A549 (cell line): ENCODE results near the gene PHYKPL. TPM values are rescaled to one million over a fixed set of nuclear protein-coding genes. Genes with fewer than 3 reads are reported as not detected.

Experiments used
- ATAC-seq, 2 experiments: fragments of 200-7000 bp in 1 of 2; fragments of >200 bp in 1 of 2; cut with Nextera tagmentation in 1 of 2; cut with Tn5 transposase in 1 of 2; 3 replicates each; pipeline versions ENCODE4 v1.8.0 to v1.9.1; 2018 to 2020; ENCODE audit warnings: mild to moderate bottlenecking in 1 of 2, moderate library complexity in 1 of 2
- CTCF ChIA-PET: fragments of 300-600 bp; sonication (Branson Sonifier 250); formaldehyde crosslinking; extraction: SDS; loops from one replicate; lab custom pipeline; 2021; ENCODE audit warnings: antibody characterized with exemption, inconsistent platforms; lab: Yijun Ruan, JAX
- POLR2A ChIA-PET: fragments of 350-600 bp; formaldehyde crosslinking; extraction: SDS; loops from one replicate; lab custom pipeline; 2021; ENCODE audit warnings: antibody characterized with exemption, inconsistent platforms; lab: Yijun Ruan, JAX
- DNase-seq, 2 experiments: peaks; one replicate each; pipeline versions ENCODE4 v3.0.0 to v3.0.0-alpha.2; 2011 to 2016; ENCODE audit warnings: low read depth in 1 of 2, low spot score in 1 of 2
- FAIRE-seq: peaks from 2 replicates; lab custom pipeline; 2011; peaks lifted over from hg19 to GRCh38; lab: Jason Lieb, UNC
- H3K27ac ChIP-seq, 2 experiments: fragments of >200 bp; sonication (Bioruptor Twin); formaldehyde crosslinking; 3 replicates each; pipeline ENCODE4 v1.5.1; 2016 to 2017
- H3K4me1 ChIP-seq: fragments of >200 bp; sonication (Bioruptor Twin); formaldehyde crosslinking; 3 replicates; pipeline ENCODE4 v1.6.1; 2016
- H3K4me2 ChIP-seq: fragments of >200 bp; sonication (Bioruptor Twin); formaldehyde crosslinking; 3 replicates; pipeline ENCODE4 v1.6.1; 2016
- H3K4me3 ChIP-seq: fragments of >200 bp; sonication (Bioruptor Twin); formaldehyde crosslinking; 3 replicates; pipeline ENCODE4 v1.5.1; 2016
- H3K9me3 ChIP-seq: fragments of >200 bp; sonication (Bioruptor Twin); formaldehyde crosslinking; 3 replicates; pipeline ENCODE4 v1.6.1; 2016
- CBX8 ChIP-seq: fragments of 200-600 bp; sonication (generic); IDR thresholded peaks from 2 replicates; pipeline ENCODE4 v1.6.1; 2016
- CHD2 ChIP-seq: fragments of 150-350 bp; IDR thresholded peaks from 2 replicates; pipeline ENCODE4 v1.6.1; 2014; ENCODE audit warnings: low read length; ENCODE audit not compliant: partially characterized antibody
- CHD4 ChIP-seq: fragments of 200-600 bp; sonication (generic); IDR thresholded peaks from 2 replicates; pipeline ENCODE4 v1.6.1; 2016; ENCODE audit warnings: antibody characterized with exemption, mild to moderate bottlenecking, borderline replicate concordance
- FOXS1 ChIP-seq: fragments of 250-450 bp; sonication (Bioruptor Pico); IDR thresholded peaks from 2 replicates; pipeline ENCODE4 v1.5.0; 2020; ENCODE audit warnings: mild to moderate bottlenecking, moderate library complexity
- GATA3 ChIP-seq: IDR thresholded peaks from 2 replicates; pipeline ENCODE4 v1.6.1; 2012; ENCODE audit warnings: borderline replicate concordance
- HEYL ChIP-seq: fragments of 250-450 bp; sonication (Bioruptor Pico); IDR thresholded peaks from 2 replicates; pipeline ENCODE4 v1.8.0; 2021; ENCODE audit warnings: mild to moderate bottlenecking, moderate library complexity
- HOXB13 ChIP-seq: fragments of 250-450 bp; sonication (Bioruptor Pico); IDR thresholded peaks from 2 replicates; pipeline ENCODE4 v1.5.0; 2020; ENCODE audit warnings: low read depth, mild to moderate bottlenecking, moderate library complexity
- JUN ChIP-seq, 2 experiments: fragments of >200 bp; sonication (Bioruptor Twin); formaldehyde crosslinking; IDR thresholded peaks; 2 replicates in 1 of 2; 3 replicates in 1 of 2; pipeline ENCODE4 v1.6.1; 2016 to 2017
- MAZ ChIP-seq: fragments of 150-350 bp; IDR thresholded peaks from 2 replicates; pipeline ENCODE4 v1.6.1; 2014; ENCODE audit warnings: antibody characterized with exemption, low read depth, low read length, borderline replicate concordance
- NFE2L2 ChIP-seq: fragments of 150-350 bp; conservative IDR thresholded peaks from 2 replicates; pipeline ENCODE4 v1.6.1; 2014; ENCODE audit warnings: low read length
- PHF8 ChIP-seq: fragments of 200-600 bp; sonication (generic); IDR thresholded peaks from 2 replicates; pipeline ENCODE4 v1.6.1; 2016; ENCODE audit warnings: low read depth, mild to moderate bottlenecking, antibody characterized with exemption, moderate library complexity, borderline replicate concordance
- RCOR1 ChIP-seq: fragments of 150-350 bp; IDR thresholded peaks from 2 replicates; pipeline ENCODE4 v1.6.1; 2014; ENCODE audit warnings: antibody characterized with exemption, low read length, low read depth
- RNF2 ChIP-seq: fragments of 200-600 bp; sonication (generic); IDR thresholded peaks from 2 replicates; pipeline ENCODE4 v1.6.1; 2016; ENCODE audit warnings: low read depth, mild to moderate bottlenecking, antibody characterized with exemption, moderate library complexity, borderline replicate concordance
- SREBF2 ChIP-seq: fragments of 450-650 bp; IDR thresholded peaks from 2 replicates; pipeline ENCODE4 v1.6.1; 2014; ENCODE audit warnings: mild to moderate bottlenecking, moderate library complexity
- TFCP2L1 ChIP-seq: fragments of 250-450 bp; sonication (Bioruptor Pico); IDR thresholded peaks from 2 replicates; pipeline ENCODE4 v1.5.0; 2021; ENCODE audit warnings: mild to moderate bottlenecking
- TP53 ChIP-seq: fragments of 250-450 bp; sonication (Bioruptor Pico); IDR thresholded peaks from 2 replicates; pipeline ENCODE4 v1.5.0; 2021; ENCODE audit warnings: mild to moderate bottlenecking, moderate library complexity
- ZC3H11A ChIP-seq: fragments of 450-650 bp; IDR thresholded peaks from 2 replicates; pipeline ENCODE4 v1.6.1; 2014; ENCODE audit warnings: antibody characterized with exemption, mild to moderate bottlenecking
- ZNF302 ChIP-seq: fragments of 250-450 bp; sonication (Bioruptor Pico); IDR thresholded peaks from 2 replicates; pipeline ENCODE4 v1.9.0; 2021; ENCODE audit warnings: inconsistent platforms, mild to moderate bottlenecking, moderate library complexity
- WGBS: methylation state at CpG from one replicate; pipeline ENCODE4 v1.1.6; 2017; ENCODE audit errors: missing lambda C conversion rate; 5-methylcytosine and 5-hydroxymethylcytosine counted together
- polyA plus RNA-seq, 4 experiments: library from polyadenylated mRNA; depleted of rRNA in 3 of 4; stranded (reverse); fragments of >200 nt; fragmentation: RNase III in 1 of 4; extraction: RNeasy Plus Mini Kit Qiagen cat#74134 plus additional on column Dnase treatment in 1 of 4; gene quantifications; 2 replicates in 3 of 4; 3 replicates in 1 of 4; pipeline ENCODE4 v1.2.3, GENCODE V29; 2011 to 2017
- TF ChIP-seq, protein P1 (sequence below): fragments of 150-350 bp; IDR thresholded peaks from 2 replicates; pipeline ENCODE4 v1.6.1; 2014; ENCODE audit warnings: low read depth, mild to moderate bottlenecking, low read length
- TF ChIP-seq, protein P2 (sequence below): IDR thresholded peaks from 2 replicates; pipeline ENCODE4 v1.6.1; 2012; ENCODE audit warnings: low read depth, borderline replicate concordance
- TF ChIP-seq, protein P3 (sequence below): fragments of >200 bp; sonication (Bioruptor Twin); formaldehyde crosslinking; IDR thresholded peaks from 2 replicates; pipeline ENCODE4 v1.6.1; 2016

PHYKPL gene
- polyA plus RNA-seq, 2 of the 4 experiments (the other 2 are of a cell fraction), result 13.0 to 21.9 TPM

DNA sequence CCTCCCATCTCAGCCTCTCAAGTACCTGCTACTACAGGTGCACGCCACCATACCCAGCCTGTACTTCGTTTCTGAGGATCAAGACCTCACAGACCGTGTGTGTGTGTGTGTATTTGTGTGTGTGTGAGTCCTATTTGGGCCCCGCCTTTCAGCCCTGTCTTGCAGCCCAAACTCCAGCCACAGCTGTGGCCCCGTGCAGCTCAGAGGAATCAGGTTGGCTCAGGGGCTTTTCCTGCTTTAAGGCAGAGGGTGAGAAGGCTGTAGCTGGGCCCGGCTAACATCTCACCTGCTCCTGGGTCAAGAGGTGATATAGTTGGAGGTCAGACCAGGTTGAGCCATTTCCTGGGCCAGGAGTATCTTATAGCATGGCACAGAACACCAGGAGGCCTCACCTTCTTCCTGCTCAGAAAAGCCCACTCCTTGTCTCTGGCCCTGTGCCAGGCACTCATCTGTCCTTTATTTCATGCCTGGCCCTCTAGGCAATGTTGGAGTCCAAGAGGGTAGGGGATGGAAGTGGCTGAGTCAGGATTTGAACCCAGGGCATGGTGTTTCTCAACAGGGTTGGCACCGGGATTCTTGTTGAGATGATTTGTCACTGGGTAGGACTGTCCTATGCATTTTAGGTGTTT, 1.6 kb upstream of the PHYKPL start:
- ATAC-seq (no peak), FAIRE-seq (no peak), DNase-seq (no peak)
- 70% methylated on average over 6 of the region's 7 CpGs for WGBS
- Histone ChIP-seq H3K9me3 (no peaks in the 10 kb centered on the region), H3K27ac (no peak overlapping the region), H3K4me2 (no peak overlapping the region), H3K4me1 (peaks cover 18% of the 10 kb centered on the region), H3K4me3 (no peak overlapping the region)
- POLR2A ChIA-PET, result interaction anchor here (1.0 kb wide), 1 partner anchor 30 kb away, joined by 3 read pairs; the partner anchor contains the start of gene HNRNPAB
- TF ChIP-seq CBX8 (no peak), TP53 (CRISPR knock-in tag) (no peak), FOXS1 (no peak), HOXB13 (CRISPR knock-in tag) (no peak), SREBF2 (no peak), JUN (IDR thresholded peaks at IDR 0.05) (no peak), CHD4 (no peak), MAZ (no peak), ZC3H11A (no peak), GATA3 (no peak), TFCP2L1 (CRISPR knock-in tag) (no peak), NFE2L2 (no peak), ZNF302 (no peak), RNF2 (no peak), CHD2 (no peak), HEYL (CRISPR knock-in tag) (no peak), RCOR1 (no peak)
- TF ChIP-seq, protein P1, sequence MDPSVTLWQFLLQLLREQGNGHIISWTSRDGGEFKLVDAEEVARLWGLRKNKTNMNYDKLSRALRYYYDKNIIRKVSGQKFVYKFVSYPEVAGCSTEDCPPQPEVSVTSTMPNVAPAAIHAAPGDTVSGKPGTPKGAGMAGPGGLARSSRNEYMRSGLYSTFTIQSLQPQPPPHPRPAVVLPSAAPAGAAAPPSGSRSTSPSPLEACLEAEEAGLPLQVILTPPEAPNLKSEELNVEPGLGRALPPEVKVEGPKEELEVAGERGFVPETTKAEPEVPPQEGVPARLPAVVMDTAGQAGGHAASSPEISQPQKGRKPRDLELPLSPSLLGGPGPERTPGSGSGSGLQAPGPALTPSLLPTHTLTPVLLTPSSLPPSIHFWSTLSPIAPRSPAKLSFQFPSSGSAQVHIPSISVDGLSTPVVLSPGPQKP, result no peak
- TF ChIP-seq, protein P2, sequence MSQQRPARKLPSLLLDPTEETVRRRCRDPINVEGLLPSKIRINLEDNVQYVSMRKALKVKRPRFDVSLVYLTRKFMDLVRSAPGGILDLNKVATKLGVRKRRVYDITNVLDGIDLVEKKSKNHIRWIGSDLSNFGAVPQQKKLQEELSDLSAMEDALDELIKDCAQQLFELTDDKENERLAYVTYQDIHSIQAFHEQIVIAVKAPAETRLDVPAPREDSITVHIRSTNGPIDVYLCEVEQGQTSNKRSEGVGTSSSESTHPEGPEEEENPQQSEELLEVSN, result no peak
- CTCF ChIA-PET, result interaction anchor here (0.6 to 1.4 kb wide), 9 partner anchors 8 to 1353 kb away, joined by 3 to 6 read pairs (median 4); no protein-coding TSS in a partner anchor

DNA sequence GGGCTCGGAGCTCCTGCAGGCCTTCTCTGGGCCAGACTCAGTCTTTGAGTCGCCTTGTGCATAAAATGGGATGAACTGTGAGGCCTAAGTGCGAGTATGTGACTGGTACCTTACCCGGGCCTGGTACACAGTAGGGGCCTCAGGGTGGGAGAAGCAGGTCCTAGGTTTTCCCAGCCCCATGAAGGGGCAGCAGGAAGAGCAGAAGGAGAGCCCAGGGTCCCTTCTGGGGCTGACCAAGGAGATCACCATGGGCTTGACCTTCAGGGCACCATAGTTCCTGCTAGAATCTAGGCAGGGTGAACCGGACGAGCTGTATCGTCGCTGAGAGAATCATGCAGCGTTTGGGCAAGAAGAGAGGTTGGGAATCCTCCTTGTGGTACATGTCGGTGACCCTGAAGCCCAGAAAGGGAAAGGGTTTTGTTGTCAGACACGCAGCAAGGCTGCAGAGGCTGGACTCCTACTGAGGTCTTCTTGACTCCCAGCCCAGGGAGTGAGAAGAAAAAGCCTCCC, 373 bp upstream of the PHYKPL start:
- Histone ChIP-seq H3K9me3 (no peaks in the 10 kb centered on the region), H3K4me1 (peaks cover 18% of the 10 kb centered on the region), H3K27ac (peak overlapping the region; percentile 91 to 96), H3K4me2 (peak overlapping the region; percentile 99), H3K4me3 (peak overlapping the region; percentile 93)
- CTCF ChIA-PET, result interaction anchor here (1.6 kb wide), 1 partner anchor 12 kb away, joined by 4 read pairs; no protein-coding TSS in a partner anchor
- WGBS, result 77% methylated on average over 11 of the region's 11 CpGs
- FAIRE-seq (no peak), ATAC-seq (peak; percentile 25 to 36; a peak in 5 of 6 replicates), DNase-seq (no peak)
- TF ChIP-seq HOXB13 (CRISPR knock-in tag) (no peak), PHF8 (0 out of 2 replicates have a peak, but pooled peaks have one; percentile 31), TFCP2L1 (CRISPR knock-in tag) (no peak)
- TF ChIP-seq, protein P3, sequence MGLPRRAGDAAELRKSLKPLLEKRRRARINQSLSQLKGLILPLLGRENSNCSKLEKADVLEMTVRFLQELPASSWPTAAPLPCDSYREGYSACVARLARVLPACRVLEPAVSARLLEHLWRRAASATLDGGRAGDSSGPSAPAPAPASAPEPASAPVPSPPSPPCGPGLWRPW, result no peak
- POLR2A ChIA-PET, result interaction anchor here (1.4 to 2.3 kb wide), 2 partner anchors 20 to 29 kb away, joined by 4 to 14 read pairs; partner anchors contain the start of gene HNRNPAB
